ENCODE data around the gene VPS33A. TPM values are rescaled to one million over a fixed set of nuclear protein-coding genes. Genes with fewer than 3 reads are reported as not detected.

VPS33A gene
- total and polyA plus RNA-seq, 2 of the 13 experiments (the other 11 are each of a cell fraction or from before 2014, with no cell fraction given), result 11.0 to 43.6 TPM

- ATAC-seq (no peak), DNase-seq (ENCODE audit: low spot score) (no peak), FAIRE-seq (no peak)
- in situ Hi-C loops (cut with HindIII; ENCODE audit: extremely low pct_ligation_motif_present, low pct_unique_long_range_greater_than_20kb), result no loop called here
- ChIA-PET CTCF (ENCODE audit: low intra/inter-chr PET ratio, low total read pairs) (no interaction called here), POLR2A (no interaction called here)
- Histone ChIP-seq H3K36me3 (replicated peaks in 1 of 2; ENCODE audit: control insufficient read depth in 1 of 2, insufficient read depth in 2 of 2, low read length in 2 of 2) (peaks cover 4 to 37% of the 10 kb centered on the region in 2 experiments; a peak in 4 of 5 replicates), H3K4me3 (replicated peaks in 1 of 3; ENCODE audit: insufficient read depth in 1 of 3, low read depth in 2 of 3, low read length in 3 of 3) (no peak overlapping the region), H3K4me1 (ENCODE audit: insufficient read depth, low read length) (peaks cover 6% of the 10 kb centered on the region; the same call in 1 of the 2 replicates), H3K27ac (ENCODE audit: extremely low read length, insufficient read depth, low read length) (no peak overlapping the region), H3K9ac (ENCODE audit: insufficient read depth, low read depth, low read length) (no peak overlapping the region), H4K20me1 (ENCODE audit: insufficient read depth, low read length) (no peaks in the 10 kb centered on the region), H3K9me3 (ENCODE audit: low read length) (no peaks in the 10 kb centered on the region), H3K27me3 (ENCODE audit: control insufficient read depth in 1 of 2, insufficient read depth in 2 of 2, low read length in 2 of 2) (no peaks in the 10 kb centered on the region), H3K79me2 (ENCODE audit: insufficient read depth, low read length) (no peaks in the 10 kb centered on the region), H3K4me2 (ENCODE audit: low read depth, low read length) (no peak overlapping the region), H2AFZ (ENCODE audit: low read length) (no peak overlapping the region)
- intact Hi-C loops (cut with micrococcal nuclease; ENCODE audit: unreplicated experiment), result no loop called here
- WGBS (ENCODE audit: low lambda C conversion rate), result 96% methylated on average over 8 of the region's 8 CpGs
- BruUV-seq (replicated peaks), result no TSS peak
- TF ChIP-seq KDM3A (CRISPR knock-in tag; IDR thresholded peaks at IDR 0.05; ENCODE audit: low read depth) (no peak), ARNT (IDR thresholded peaks at IDR 0.05) (no peak), ZNF17 (CRISPR knock-in tag; IDR thresholded peaks at IDR 0.05) (no peak), SIN3A (IDR thresholded peaks at IDR 0.05; ENCODE audit: borderline replicate concordance, low read depth, low read length) (no peak), REXO4 (CRISPR knock-in tag; IDR thresholded peaks at IDR 0.05; ENCODE audit: borderline replicate concordance) (no peak), RERE (CRISPR knock-in tag; IDR thresholded peaks at IDR 0.05; ENCODE audit: low read depth) (no peak), LRRFIP1 (CRISPR knock-in tag; conservative IDR thresholded peaks at IDR 0.05) (no peak), MYPOP (CRISPR knock-in tag; IDR thresholded peaks at IDR 0.05) (no peak), ZNF460 (CRISPR knock-in tag; IDR thresholded peaks at IDR 0.05; ENCODE audit: borderline replicate concordance) (no peak), CHCHD3 (CRISPR knock-in tag; IDR thresholded peaks at IDR 0.05) (no peak), NFKB2 (CRISPR knock-in tag; IDR thresholded peaks at IDR 0.05; ENCODE audit: borderline replicate concordance) (no peak), CREBL2 (CRISPR knock-in tag; IDR thresholded peaks at IDR 0.05; ENCODE audit: borderline replicate concordance) (no peak), BCL3 (CRISPR knock-in tag; IDR thresholded peaks at IDR 0.05) (no peak), MED13 (CRISPR knock-in tag; IDR thresholded peaks at IDR 0.05) (no peak)
Measured at GRCh38 chr12:122309564-122310121, 43.3 kb upstream of the VPS33A start.

Measured in HepG2 (cell line).